ENCODE measurements around the gene FLII.

FLII gene

GRCh38 chr17:18245038-18245776, 13.3 kb downstream of the FLII start:
- DNase-seq (ENCODE audit: low read depth in 1 of 2, low spot score in 1 of 2) = no peak

DNA sequence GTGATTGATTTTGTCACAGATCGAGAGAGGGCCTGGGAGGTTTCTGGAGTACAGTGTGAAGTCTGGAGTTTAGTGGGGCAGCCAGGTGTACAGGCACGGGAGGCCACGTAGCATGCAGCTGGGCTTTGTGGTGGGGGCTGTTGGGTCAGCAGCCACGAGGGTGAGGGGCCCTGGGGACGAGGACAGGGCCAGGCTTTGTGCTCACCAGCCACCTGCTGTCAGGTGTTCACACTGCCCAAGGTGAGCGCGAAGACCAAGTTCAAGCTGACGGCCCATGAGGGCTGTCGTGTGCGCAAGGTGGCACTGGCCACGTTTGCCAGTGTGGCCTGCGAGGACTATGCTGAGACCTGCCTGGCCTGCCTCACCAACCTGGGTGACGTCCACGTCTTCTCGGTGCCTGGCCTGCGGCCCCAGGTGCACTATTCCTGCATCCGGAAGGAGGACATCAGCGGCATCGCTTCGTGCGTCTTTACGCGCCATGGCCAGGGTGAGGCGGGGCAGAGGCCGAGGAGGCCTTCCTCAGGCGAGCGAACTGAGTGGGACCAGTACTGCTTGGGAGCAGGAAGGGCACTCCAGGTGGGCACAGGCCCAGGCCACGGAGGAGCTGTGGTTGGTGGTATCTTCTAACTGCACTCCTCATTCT, 17.2 kb downstream of the FLII start:
- no peak for DNase-seq (ENCODE audit: low read depth in 1 of 2, low spot score in 1 of 2)

DNA sequence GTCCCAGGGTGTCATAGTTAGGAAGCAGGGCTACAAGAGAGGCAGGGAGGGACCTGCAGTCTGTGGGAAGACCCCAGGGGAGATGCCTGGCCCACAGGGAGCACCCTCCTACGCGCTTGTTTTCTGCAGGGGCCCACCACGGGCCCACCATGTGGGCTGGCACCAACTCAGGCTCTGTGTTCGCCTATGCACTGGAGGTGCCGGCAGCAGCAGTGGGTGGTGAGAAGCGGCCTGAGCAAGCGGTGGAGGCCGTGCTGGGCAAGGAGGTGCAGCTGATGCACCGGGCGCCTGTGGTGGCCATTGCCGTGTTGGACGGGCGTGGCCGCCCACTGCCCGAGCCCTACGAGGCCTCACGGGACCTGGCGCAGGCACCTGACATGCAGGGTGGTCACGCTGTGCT, 18.1 kb downstream of the FLII start:
- DNase-seq (ENCODE audit: low read depth in 1 of 2, low spot score in 1 of 2) = no peak

- no peak for DNase-seq (ENCODE audit: low read depth in 1 of 2, low spot score in 1 of 2)
Observed at GRCh38 chr17:18238299-18238698, 20.2 kb downstream of the FLII start.

- DNase-seq (ENCODE audit: low read depth in 1 of 2, low spot score in 1 of 2) = no peak
Observed at GRCh38 chr17:18237461-18237860, 21.1 kb downstream of the FLII start.

GRCh38 chr17:18236494-18236893, 22.0 kb downstream of the FLII start:
- no peak for DNase-seq (ENCODE audit: low read depth in 1 of 2, low spot score in 1 of 2)

- DNase-seq (ENCODE audit: low read depth in 1 of 2, low spot score in 1 of 2) = no peak
Observed at GRCh38 chr17:18235743-18236256, 22.7 kb downstream of the FLII start.

GRCh38 chr17:18234853-18235380, 23.6 kb downstream of the FLII start:
- no peak for DNase-seq (ENCODE audit: low read depth in 1 of 2, low spot score in 1 of 2)

DNA sequence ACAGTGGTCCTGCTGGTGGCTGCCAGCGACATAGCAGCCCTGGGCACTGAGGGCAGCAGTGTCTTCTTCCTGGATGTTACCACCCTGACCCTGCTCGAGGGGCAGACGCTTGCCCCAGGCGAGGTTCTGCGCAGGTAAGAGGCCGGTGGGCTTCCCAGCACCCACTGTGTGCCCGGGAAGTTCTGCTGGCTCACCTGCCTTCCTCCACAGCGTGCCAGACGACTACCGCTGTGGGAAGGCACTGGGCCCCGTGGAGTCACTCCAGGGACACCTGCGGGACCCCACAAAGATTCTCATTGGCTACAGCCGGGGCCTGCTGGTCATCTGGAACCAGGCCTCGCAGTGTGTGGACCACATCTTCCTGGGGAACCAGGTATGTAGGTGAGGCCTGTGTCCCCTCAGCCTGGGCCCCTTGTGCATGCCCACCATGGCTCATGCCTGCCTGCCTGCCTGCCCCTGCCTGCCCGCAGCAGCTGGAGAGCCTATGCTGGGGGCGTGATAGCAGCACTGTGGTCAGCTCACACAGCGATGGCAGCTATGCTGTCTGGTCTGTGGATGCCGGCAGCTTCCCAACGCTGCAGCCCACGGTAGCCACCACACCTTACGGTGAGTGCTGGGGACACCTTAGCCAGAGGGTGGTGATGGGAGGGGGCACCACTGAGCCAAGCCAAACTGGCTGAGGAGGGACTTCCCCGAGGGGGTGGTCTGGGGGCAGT, 24.6 kb downstream of the FLII start:
- no peak for DNase-seq (ENCODE audit: low read depth in 1 of 2, low spot score in 1 of 2)

- DNase-seq (ENCODE audit: low read depth in 1 of 2, low spot score in 1 of 2) = no peak
Observed at GRCh38 chr17:18231164-18231563, 27.4 kb downstream of the FLII start.

DNA sequence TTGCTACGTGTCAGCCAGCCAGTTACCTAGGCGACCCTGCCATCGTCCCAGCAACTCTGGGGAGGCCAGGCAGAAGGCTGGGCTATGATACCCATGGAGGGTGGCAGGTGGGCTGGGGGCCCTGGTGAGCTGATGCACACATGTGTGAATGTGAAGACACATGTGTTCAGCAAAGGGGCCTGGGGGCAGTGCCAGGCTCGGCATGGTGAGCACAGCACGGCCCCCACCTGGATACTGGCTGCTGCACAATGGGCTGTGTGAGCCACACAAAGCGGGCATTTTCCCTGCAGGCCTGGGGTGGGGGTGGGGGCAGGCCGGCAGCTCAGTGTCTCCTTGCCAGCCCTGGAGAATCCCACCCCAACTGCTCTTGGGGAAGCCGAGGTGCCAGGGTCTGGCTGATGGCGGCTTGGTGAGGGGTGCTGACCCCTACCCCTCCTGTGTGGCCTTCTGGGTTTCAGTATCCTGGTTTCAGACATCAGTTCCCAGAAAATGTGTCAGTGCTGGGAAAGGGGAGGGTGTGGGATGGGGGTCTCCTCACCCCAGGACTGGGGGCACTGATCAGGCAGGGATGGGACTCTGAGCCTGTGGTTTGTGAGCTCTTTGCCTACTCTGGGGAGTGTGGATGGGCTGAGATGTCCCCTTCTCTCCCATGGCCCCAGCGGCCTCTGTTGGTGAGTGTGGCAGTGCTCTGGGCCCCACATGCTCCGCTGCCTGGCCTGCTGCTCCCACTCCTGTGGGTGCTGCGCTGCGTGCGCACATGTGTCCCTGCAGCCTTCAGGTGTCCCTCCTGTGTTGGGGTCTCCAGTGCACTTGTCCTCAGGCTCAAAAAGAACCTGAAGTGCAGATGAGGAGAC, 28.0 kb downstream of the FLII start:
- DNase-seq (ENCODE audit: low read depth in 1 of 2, low spot score in 1 of 2) = no peak

DNA sequence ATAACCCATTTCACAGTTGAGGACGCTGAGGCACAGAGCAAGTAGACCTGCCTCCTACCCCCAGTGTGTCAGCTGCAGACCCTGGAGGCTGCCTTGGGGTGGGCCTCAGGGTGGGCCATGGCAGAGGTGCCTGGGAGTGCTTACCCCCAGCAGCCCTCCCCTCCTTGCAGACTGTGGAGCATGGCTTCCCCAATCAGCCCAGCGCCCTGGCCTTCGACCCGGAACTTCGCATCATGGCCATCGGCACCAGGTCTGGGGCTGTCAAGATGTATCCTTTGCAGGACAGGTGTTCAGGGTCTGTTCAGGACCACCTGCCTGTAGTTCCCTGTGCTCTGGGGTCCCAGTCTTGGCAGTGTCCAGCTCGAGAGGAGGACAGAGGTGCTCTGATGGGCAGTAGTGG, 28.8 kb downstream of the FLII start:
- no peak for DNase-seq (ENCODE audit: low read depth in 1 of 2, low spot score in 1 of 2)

- no peak for DNase-seq (ENCODE audit: low read depth in 1 of 2, low spot score in 1 of 2)
Observed at GRCh38 chr17:18229254-18229653, 29.3 kb downstream of the FLII start.

DNA sequence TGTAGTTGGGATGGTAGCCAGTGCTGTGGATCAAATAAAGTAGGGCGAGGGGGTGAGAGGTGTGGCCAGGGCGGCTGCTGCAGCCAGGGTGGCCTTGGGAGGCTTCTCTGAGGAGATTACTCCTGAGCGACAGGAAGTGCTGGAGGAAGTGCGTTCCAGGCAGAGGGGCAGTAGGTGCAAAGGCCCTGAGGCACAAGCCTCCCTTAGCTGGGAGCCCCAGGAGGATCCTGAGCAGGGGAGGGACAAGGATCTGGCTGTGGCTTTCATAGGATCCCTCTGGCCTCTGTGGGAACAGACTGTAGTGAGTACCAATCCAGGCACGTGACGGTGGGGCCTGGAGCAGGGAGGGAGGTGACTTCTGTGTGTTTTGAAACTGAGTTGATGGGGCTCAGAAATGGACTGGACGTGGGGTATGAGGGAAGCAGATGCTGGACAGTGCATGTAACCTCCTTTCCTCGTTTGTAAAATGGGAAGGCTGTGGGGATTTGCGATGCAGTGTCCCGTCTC, 30.3 kb downstream of the FLII start:
- no peak for DNase-seq (ENCODE audit: low read depth in 1 of 2, low spot score in 1 of 2)

DNA sequence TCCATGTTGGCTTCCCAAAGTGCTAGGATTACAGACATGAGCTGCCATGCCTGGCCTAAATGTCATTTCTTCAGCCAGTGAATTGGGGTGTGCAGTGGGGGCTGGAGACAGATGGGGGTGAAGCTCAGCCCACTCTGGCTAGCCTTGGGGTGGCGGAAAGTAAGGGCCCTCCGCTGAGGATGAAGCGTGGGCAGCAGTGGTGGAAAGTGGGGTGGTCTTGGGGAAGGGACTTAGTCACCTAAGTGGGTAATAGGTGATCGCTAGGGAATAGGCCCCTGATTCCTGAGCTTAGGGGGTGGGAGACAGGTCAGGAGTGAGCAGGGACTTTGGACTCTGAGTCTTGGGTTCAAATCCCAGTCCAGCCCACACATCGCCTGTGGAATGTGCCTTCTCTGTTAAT, 30.9 kb downstream of the FLII start:
- DNase-seq (ENCODE audit: low read depth in 1 of 2, low spot score in 1 of 2) = no peak

GRCh38 chr17:18226284-18226945, 32.1 kb downstream of the FLII start:
- DNase-seq (ENCODE audit: low read depth in 1 of 2, low spot score in 1 of 2) = no peak

DNA sequence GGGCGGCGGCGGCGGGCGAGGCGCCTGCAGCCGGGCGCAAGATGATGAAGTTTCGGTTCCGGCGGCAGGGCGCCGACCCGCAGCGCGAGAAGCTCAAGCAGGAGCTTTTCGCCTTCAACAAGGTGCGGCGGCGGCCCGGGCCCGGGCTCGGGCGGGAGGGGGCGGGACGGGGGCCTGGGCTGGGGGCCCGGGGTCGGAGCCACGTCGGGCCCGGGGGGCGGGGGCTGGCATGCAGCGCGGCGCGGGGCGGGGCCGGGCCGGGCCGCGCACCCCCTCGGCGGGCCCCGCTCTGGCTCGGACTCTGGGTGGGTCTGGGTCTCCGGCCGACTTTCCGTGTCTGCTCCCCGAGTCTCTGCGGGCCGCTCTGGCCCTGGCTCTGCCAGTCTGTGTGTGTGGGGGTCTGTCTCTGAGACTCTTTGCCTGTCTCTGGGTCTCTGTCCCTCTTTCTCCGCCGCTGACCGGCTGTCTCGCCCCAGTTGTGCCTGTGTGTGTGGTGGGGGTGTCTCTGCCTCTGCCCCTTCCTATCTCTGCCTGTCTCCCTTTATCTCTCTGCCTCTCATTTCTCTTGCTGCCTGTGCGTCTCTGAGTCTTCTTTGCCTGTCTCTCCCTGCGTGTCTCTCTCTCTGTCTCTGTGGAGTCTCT, 32.8 kb downstream of the FLII start:
- DNase-seq (ENCODE audit: low read depth in 1 of 2, low spot score in 1 of 2) = no peak

DNA sequence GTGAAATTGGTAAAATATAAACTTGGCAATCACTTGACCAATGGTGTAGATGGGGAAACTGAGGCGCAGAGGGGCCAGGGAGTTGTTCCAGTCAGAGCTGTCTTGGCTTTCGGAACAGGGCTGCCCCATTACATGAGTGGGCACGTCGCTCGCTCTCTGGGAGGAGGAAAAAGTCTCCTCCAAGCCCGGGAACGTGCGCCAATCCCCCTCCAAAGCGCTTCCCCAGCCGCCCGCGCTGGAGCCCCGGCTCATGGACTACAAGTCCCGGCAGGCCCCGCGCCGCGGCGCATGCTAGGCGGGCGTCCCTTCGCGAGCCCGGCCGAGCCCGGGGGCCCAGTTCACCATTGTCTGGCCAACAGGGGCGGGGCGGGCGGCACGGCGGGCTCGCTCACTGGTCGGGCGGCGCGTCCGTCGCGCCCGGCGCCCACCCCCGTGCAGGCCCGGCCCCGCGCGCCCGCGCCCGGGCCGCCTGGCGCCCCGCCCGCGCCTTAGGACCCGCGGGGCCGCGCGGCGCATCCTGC, 33.4 kb downstream of the FLII start, which contains the start of gene LLGL1:
TSS of gene LLGL1 (plus strand) at position 515 of the 521 bp plus-strand sequence. CDS start 48 bp downstream, outside the sequence.
- peak; percentile 93 to 95 for DNase-seq (ENCODE audit: low read depth in 1 of 2, low spot score in 1 of 2)

DNA sequence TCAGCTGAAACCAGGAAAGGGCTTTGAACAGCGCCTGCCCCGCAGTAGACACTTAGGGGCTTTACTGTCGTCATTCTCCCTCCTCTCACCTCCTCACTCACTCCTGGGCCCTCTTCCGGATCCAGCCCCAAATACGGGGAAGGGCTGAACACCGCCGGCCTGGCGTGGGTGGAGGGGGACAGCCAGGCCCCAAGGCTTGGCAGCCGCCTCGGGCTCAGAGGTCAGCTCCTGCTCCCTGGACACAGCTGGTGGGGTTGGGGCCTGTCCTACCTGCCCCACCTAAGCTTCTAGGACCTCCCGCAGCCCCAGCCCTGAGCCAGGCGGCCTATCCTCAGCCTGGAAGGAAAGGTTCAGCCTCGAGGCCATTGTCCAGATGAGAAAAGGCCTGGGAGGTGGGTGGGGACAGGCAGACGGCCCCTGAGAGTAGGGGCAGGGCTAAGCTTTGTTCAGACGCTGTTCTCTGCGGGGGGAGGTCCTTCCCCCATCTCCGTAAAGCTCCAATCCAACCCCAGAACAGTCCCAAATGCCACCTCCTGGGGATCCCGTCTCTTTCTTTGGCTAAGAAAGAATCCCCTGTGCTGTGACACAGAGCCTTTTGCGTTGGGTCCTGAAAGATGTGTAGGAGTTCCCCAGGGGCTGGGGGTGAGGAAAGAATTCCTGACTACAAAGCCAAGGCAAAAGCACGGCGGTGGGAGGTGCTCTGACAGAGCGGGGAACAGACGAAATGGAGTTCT, 34.0 kb downstream of the FLII start:
- DNase-seq (ENCODE audit: low read depth in 1 of 2, low spot score in 1 of 2) = no peak
